ENCODE results near the gene SEC14L5. TPM values are rescaled to one million over a fixed set of nuclear protein-coding genes. Genes with fewer than 3 reads are reported as not detected.

Gene SEC14L5
- total RNA-seq, 1 experiment from 2014 or later = not detected

Other genes starting within 250 kb of the SEC14L5 start
- gene ANKS3, start 224.1 kb upstream of the SEC14L5 start, total RNA-seq (2014; rRNA removed; shearing (Covaris generic)) = 6.0 and 6.4 TPM in 2 replicates
- 0.62 and 6.4 TPM in 2 replicates for gene DNAAF8, start 223.8 kb upstream of the SEC14L5 start, total RNA-seq (2014; rRNA removed; shearing (Covaris generic))
- 3.3 and 4.4 TPM in 2 replicates for gene ZNF500, start 191.2 kb upstream of the SEC14L5 start, total RNA-seq (2014; rRNA removed; shearing (Covaris generic))
- gene SEPTIN12, start 170.0 kb upstream of the SEC14L5 start, total RNA-seq (2014; rRNA removed; shearing (Covaris generic)) = not detected in 2 replicates
- gene SMIM22, start 163.0 kb upstream of the SEC14L5 start, total RNA-seq (2014; rRNA removed; shearing (Covaris generic)) = not detected in 2 replicates
- 14.7 and 17.1 TPM in 2 replicates for gene ROGDI, start 155.7 kb upstream of the SEC14L5 start, total RNA-seq (2014; rRNA removed; shearing (Covaris generic))
- 20.6 and 35.8 TPM in 2 replicates for gene GLYR1, start 111.0 kb upstream of the SEC14L5 start, total RNA-seq (2014; rRNA removed; shearing (Covaris generic))
- gene UBN1, start 110.8 kb upstream of the SEC14L5 start, total RNA-seq (2014; rRNA removed; shearing (Covaris generic)) = 12.7 and 14.5 TPM in 2 replicates
- gene PPL, start 21.2 kb upstream of the SEC14L5 start, total RNA-seq (2014; rRNA removed; shearing (Covaris generic)) = 0.10 and 0.18 TPM in 2 replicates
- gene NAGPA, start 75.6 kb downstream of the SEC14L5 start, total RNA-seq (2014; rRNA removed; shearing (Covaris generic)) = 17.0 and 41.5 TPM in 2 replicates
- gene C16orf89, start 107.6 kb downstream of the SEC14L5 start, total RNA-seq (2014; rRNA removed; shearing (Covaris generic)) = 1.0 and 3.6 TPM in 2 replicates
- 12.0 and 14.9 TPM in 2 replicates for gene ALG1, start 113.5 kb downstream of the SEC14L5 start, total RNA-seq (2014; rRNA removed; shearing (Covaris generic))
- 10.5 and 16.6 TPM in 2 replicates for gene EEF2KMT, start 139.5 kb downstream of the SEC14L5 start, total RNA-seq (2014; rRNA removed; shearing (Covaris generic))